Motor neuron (in vitro differentiated cells): Measurements from ENCODE around the gene NPSR1. TPM values are rescaled to one million over a fixed set of nuclear protein-coding genes. Genes with fewer than 3 reads are reported as not detected.
"Not testable (repeated sequence)": the region's sequence is repeated elsewhere in the genome, so short reads cannot be mapped to it uniquely, and the experiment has no call there.

Source experiments
- ATAC-seq, 8 experiments: fragments of 200-7000 bp; cut with Tn5 transposase; replicated peaks in 6 of 8; 2 replicates each; pipeline ENCODE4 v1.8.0; 2021; ENCODE audit warnings: mild to moderate bottlenecking in 8 of 8, moderate library complexity in 8 of 8
- H3K27ac ChIP-seq, 2 donors: fragments of 250-450 bp; sonication (Bioruptor Pico); 2 replicates each; pipeline ENCODE4 v1.9.0; 2021; ENCODE audit warnings: antibody characterized with exemption in 2 of 2, mild to moderate bottlenecking in 2 of 2, moderate library complexity in 1 of 2
- H3K4me1 ChIP-seq, 2 donors: fragments of 250-450 bp; sonication (Bioruptor Pico); replicated peaks in 1 of 2; 2 replicates each; pipeline ENCODE4 v1.6.1; 2021; ENCODE audit warnings: antibody characterized with exemption in 2 of 2, mild to moderate bottlenecking in 2 of 2, moderate library complexity in 1 of 2
- H3K4me3 ChIP-seq, 5 donors: fragments of 250-450 bp; sonication (Bioruptor Pico); 2 replicates each; pipeline ENCODE4 v1.9.0; 2021; ENCODE audit warnings: antibody characterized with exemption in 5 of 5, mild to moderate bottlenecking in 5 of 5, moderate library complexity in 4 of 5
- whole genome bisulfite sequencing, 10 experiments: fragments of 450-650 bp; shearing (Covaris generic); methylation state at CpG; one replicate each; pipeline ENCODE4 v1.0.0; 2022; 5-methylcytosine and 5-hydroxymethylcytosine counted together
- in situ Hi-C, 9 experiments: fragments of 400-800 bp; cut with MboI; loops; one replicate each; pipeline ENCODE4 v1.15.0; 2021; ENCODE audit warnings: low sequenced_read_pairs in 9 of 9, low pct_unique_long_range_greater_than_20kb in 2 of 9; ENCODE audit not compliant: unreplicated experiment in 9 of 9
- total RNA-seq, 8 experiments: library from RNA; unstranded; fragments of 300-600 nt; gene quantifications; 2 replicates each; pipeline versions ENCODE4 v1.2.3 to v1.2.4, GENCODE V29; 2022

NPSR1 gene
- total RNA-seq, 8 experiments from 2014 or later = 0.28 to 50.5 (median 2.5) TPM; not detected in 4

DNA sequence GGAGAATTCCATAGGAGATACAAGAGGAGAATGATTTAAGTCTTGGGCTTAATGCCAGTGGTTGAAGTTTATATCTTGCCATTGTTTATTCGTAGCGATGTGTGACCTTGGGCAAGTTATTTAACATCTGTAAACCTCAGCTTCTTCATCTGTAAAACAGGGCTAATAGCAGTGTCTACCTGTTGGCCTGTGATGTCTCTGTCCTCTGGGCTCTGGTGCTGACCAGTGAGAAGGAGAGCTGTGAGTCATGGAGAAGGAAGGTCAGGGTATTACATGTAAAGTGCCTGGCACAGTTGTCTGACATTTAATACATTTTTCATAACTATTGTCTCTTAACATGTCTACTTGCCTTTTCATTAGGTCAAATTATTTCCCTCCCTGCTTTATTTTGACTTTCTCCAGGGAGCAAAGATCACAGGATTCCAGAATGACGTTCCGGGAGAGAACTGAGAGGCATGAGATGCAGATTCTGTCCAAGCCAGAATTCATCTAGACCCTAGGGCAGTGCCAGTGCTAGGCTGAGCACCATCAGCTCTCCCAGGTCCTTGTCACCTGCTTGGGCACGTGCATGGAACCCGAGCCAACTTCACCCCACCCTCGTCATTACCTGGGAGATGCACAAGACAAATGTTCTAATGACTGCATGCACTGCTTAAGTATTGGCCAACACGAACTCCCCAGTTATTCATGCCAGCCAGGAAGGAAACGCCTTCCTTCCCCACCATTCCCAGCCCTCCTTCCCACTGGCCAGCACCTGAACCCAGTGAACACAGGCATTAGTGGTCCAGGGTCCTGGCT is 191.3 kb downstream of the NPSR1 start:
- Histone ChIP-seq H3K27ac (no peak overlapping the region), H3K4me3 (no peak overlapping the region), H3K4me1 (no peaks in the 10 kb centered on the region)
- ATAC-seq = peak in 2 of 8 experiments; percentile 43 to 49
- in situ Hi-C loops = no loop called here
- WGBS, 10 experiments = 30 to 100% (median 88%) methylated on average over 1 to 8 of the region's 9 CpGs

- 71 to 100% (median 100%) methylated on average over 1 of the region's 1 CpG; no CpG with 5 or more reads in 7 of the 10 experiments for WGBS, 10 experiments
- Histone ChIP-seq H3K4me1 (no peaks in the 10 kb centered on the region), H3K27ac (no peak overlapping the region), H3K4me3 (no peak overlapping the region)
- in situ Hi-C loops = no loop called here
- no peak for ATAC-seq
Observed at GRCh38 chr7:34849986-34850385, 192.0 kb downstream of the NPSR1 start.

- Histone ChIP-seq H3K4me3 (no peak overlapping the region), H3K27ac (no peak overlapping the region), H3K4me1 (no peaks in the 10 kb centered on the region)
- ATAC-seq = no peak
- WGBS, 10 experiments = 8 to 100% (median 86%) methylated on average over 1 to 8 of the region's 8 CpGs; no CpG with 5 or more reads in 1 of the 10 experiments
- in situ Hi-C loops = no loop called here
Observed at GRCh38 chr7:34850681-34851080, 192.7 kb downstream of the NPSR1 start.

DNA sequence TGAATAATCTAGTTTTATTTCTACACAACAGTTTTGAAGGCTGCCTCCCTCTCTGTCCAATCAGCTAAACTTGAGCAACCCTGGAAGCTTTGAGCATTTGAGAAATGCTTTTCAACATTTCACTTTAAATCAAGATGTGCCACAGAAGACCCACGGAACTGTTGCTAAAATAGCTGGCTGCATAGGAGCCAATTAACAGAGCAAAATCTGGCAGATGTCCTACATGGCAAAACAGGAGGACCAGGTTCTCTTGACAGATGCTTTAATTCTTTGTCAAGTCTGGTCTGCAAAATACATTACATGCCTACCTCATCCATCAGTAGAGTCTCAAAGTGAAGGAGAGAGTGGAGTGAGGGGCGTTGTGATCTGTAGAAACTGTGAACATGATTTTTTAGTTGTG is 193.4 kb downstream of the NPSR1 start:
- Histone ChIP-seq H3K27ac (no peak overlapping the region), H3K4me1 (no peaks in the 10 kb centered on the region), H3K4me3 (no peak overlapping the region)
- ATAC-seq = no peak
- 0 to 100% (median 84%) methylated on average over 1 to 2 of the region's 2 CpGs; no CpG with 5 or more reads in 3 of the 10 experiments for WGBS, 10 experiments
- in situ Hi-C loops = no loop called here

- H3K27ac ChIP-seq, H3K4me1 ChIP-seq, in situ Hi-C loops, ATAC-seq, H3K4me3 ChIP-seq: not testable (repeated sequence)
- 0 to 100% (median 72%) methylated on average over 1 to 2 of the region's 2 CpGs; no CpG with 5 or more reads in 1 of the 10 experiments for WGBS, 10 experiments
Observed at GRCh38 chr7:34858444-34858843, 200.4 kb downstream of the NPSR1 start.

DNA sequence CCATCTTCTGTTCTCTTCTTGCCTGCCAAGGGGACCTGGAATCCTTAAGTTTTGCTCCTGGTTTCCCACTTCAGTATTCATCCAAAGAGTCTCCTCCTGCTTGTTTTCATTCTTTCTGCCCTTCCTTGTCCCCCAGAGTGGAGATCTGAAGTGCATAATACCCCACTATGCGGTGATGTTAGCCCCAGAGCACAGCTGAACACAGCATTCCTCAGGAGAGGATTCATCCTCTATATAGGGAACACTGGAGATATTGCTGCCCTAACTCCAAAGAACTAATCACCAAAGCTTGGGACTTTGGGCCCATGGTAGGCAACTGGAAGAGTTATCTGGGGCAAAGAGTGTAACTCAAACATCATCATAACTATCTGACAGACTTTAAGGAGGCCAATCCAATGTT is 201.3 kb downstream of the NPSR1 start:
- ATAC-seq, H3K4me1 ChIP-seq, H3K27ac ChIP-seq, in situ Hi-C loops, H3K4me3 ChIP-seq: not testable (repeated sequence)
- WGBS, 10 experiments = 0 to 100% (median 100%) methylated on average over 1 of the region's 1 CpG; no CpG with 5 or more reads in 4 of the 10 experiments

DNA sequence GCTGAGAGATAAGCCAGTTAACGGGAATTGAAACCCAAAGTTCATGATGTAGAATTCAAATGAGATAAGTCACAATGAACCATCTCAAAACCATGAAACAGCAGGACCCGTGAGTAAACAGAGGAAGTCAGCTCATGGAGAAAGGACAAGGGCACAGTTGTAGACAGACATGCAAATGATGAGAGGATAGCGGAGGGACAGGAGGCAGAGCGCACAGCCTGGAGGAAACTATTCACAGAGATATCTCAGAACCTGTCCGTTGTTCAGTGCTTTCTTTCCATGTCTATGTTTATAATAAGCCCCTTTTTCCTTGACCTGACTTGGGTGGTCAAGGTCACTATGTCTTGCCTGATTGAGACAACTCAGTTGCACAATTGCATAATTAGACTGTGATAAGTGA is 208.2 kb downstream of the NPSR1 start:
- H3K27ac ChIP-seq, ATAC-seq, in situ Hi-C loops, H3K4me1 ChIP-seq, H3K4me3 ChIP-seq: not testable (repeated sequence)
- WGBS, 10 experiments = no CpG with 5 or more reads among the region's 5 CpGs

DNA sequence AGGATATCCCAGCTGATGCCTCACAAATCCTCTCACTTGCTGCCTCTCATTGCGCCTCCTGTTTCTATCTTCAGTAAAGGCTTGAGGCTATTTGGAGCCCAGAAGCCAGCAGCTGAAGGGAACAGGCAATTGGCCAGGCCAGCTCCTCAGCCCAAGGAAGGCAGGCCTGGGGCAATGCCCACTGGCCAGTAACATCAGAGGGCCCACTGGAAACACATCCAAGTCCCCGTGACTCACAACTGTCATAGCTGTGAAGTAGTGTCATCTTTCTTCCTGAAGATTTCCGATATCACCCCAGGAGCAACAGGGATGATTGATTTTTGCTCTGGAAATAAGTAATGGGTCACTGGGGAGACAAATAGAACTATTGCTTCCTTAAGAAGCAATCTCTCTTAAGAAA is 209.3 kb downstream of the NPSR1 start:
- 80 to 100% methylated on average over 1 of the region's 3 CpGs; no CpG with 5 or more reads in 8 of the 10 experiments for WGBS, 10 experiments
- H3K27ac ChIP-seq, in situ Hi-C loops, H3K4me3 ChIP-seq, H3K4me1 ChIP-seq: not testable (repeated sequence)
- peak in 1 of 8 experiments; percentile 47 for ATAC-seq

DNA sequence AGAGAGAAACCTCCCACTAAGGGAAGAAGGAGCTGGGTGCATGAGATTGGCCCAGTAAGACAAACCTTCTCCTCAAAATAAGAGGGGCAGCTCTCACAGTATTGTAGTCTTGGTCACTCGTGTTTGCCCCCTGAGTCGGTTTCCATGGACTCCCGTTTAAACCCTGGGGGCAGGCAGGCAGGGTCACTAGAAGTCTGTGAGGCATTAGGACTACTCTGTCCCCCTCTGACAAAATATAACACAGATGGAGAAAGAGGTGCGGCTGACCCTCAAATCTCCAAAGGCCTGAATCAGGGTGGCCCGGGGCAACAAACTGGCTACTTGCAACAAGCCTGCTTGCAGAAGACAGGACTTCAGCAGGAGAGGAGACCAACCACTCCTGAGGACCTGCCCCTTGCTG is 210.6 kb downstream of the NPSR1 start:
- ATAC-seq, H3K4me1 ChIP-seq, H3K4me3 ChIP-seq, in situ Hi-C loops, H3K27ac ChIP-seq: not testable (repeated sequence)
- 64 to 100% (median 80%) methylated on average over 1 to 4 of the region's 5 CpGs; no CpG with 5 or more reads in 4 of the 10 experiments for WGBS, 10 experiments

- H3K27ac ChIP-seq = no peak overlapping the region
- ATAC-seq = peak in 6 of 8 experiments; percentile 37 to 95 (median 88)
- in situ Hi-C loops = no loop called here
Observed at GRCh38 chr7:34869057-34869456, 211.0 kb downstream of the NPSR1 start.

GRCh38 chr7:34870041-34870440 is 212.0 kb downstream of the NPSR1 start:
- in situ Hi-C loops, H3K4me1 ChIP-seq, H3K27ac ChIP-seq, H3K4me3 ChIP-seq: not testable (repeated sequence)
- 70 to 100% (median 92%) methylated on average over 1 to 2 of the region's 2 CpGs; no CpG with 5 or more reads in 7 of the 10 experiments for WGBS, 10 experiments
- ATAC-seq = peak in 3 of 8 experiments; percentile 17 to 59 (median 54)

More at GRCh38 chr7:34869057-34869456, 211.0 kb downstream of the NPSR1 start:
- Histone ChIP-seq H3K4me3 (no peak overlapping the region), H3K4me1 (peaks cover 0 to 4% of the 10 kb centered on the region in 2 donors)
- 11 to 94% (median 49%) methylated on average over 2 to 6 of the region's 6 CpGs; no CpG with 5 or more reads in 1 of the 10 experiments for WGBS, 10 experiments

- 100% methylated on average over 3 of the region's 4 CpGs; no CpG with 5 or more reads in 9 of the 10 experiments for WGBS, 10 experiments
- H3K4me3 ChIP-seq, ATAC-seq, H3K4me1 ChIP-seq, in situ Hi-C loops, H3K27ac ChIP-seq: not testable (repeated sequence)
Observed at GRCh38 chr7:34874329-34874728, 216.3 kb downstream of the NPSR1 start.

- peak in 2 of 8 experiments; percentile 12 to 28 for ATAC-seq
- 60 to 90% (median 79%) methylated on average over 1 to 2 of the region's 5 CpGs; no CpG with 5 or more reads in 6 of the 10 experiments for WGBS, 10 experiments
- in situ Hi-C loops = no loop called here
- Histone ChIP-seq H3K4me1 (no peaks in the 10 kb centered on the region), H3K27ac (no peak overlapping the region), H3K4me3 (no peak overlapping the region)
Observed at GRCh38 chr7:34875481-34875880, 217.5 kb downstream of the NPSR1 start.
